ENCODE measurements around the gene TCF12.

The TCF12 gene

GRCh38 chr15:57048930-57049549 is 130.6 kb downstream of the TCF12 start:
- DNase-seq (ENCODE audit: low read depth): no peak

GRCh38 chr15:57053470-57053869 is 135.0 kb downstream of the TCF12 start:
- DNase-seq (ENCODE audit: low read depth): no peak

- no peak for DNase-seq (ENCODE audit: low read depth)
Observed at GRCh38 chr15:57054204-57054750, 135.8 kb downstream of the TCF12 start.

- DNase-seq (ENCODE audit: low read depth): no peak
Observed at GRCh38 chr15:57056357-57056756, 137.9 kb downstream of the TCF12 start.

GRCh38 chr15:57057134-57057930 is 138.9 kb downstream of the TCF12 start:
- DNase-seq (ENCODE audit: low read depth): no peak

- DNase-seq (ENCODE audit: low read depth): no peak
Observed at GRCh38 chr15:57059026-57059660, 140.7 kb downstream of the TCF12 start.

- DNase-seq (ENCODE audit: low read depth): no peak
Observed at GRCh38 chr15:57060799-57061198, 142.4 kb downstream of the TCF12 start.

- DNase-seq (ENCODE audit: low read depth): no peak
Observed at GRCh38 chr15:57061281-57061680, 142.8 kb downstream of the TCF12 start.

- DNase-seq (ENCODE audit: low read depth): no peak
Observed at GRCh38 chr15:57061696-57062095, 143.3 kb downstream of the TCF12 start.

GRCh38 chr15:57064033-57064432 is 145.6 kb downstream of the TCF12 start:
- DNase-seq (ENCODE audit: low read depth): no peak

- no peak for DNase-seq (ENCODE audit: low read depth)
Observed at GRCh38 chr15:57069423-57069822, 151.0 kb downstream of the TCF12 start.

GRCh38 chr15:57070674-57071073 is 152.2 kb downstream of the TCF12 start:
- DNase-seq (ENCODE audit: low read depth): no peak

GRCh38 chr15:57079446-57079845 is 161.0 kb downstream of the TCF12 start:
- DNase-seq (ENCODE audit: low read depth): no peak

GRCh38 chr15:57079931-57080620 is 161.6 kb downstream of the TCF12 start:
- no peak for DNase-seq (ENCODE audit: low read depth)

- DNase-seq (ENCODE audit: low read depth): no peak
Observed at GRCh38 chr15:57082054-57082728, 163.7 kb downstream of the TCF12 start.

GRCh38 chr15:57084192-57084591 is 165.7 kb downstream of the TCF12 start:
- DNase-seq (ENCODE audit: low read depth): no peak

GRCh38 chr15:57085267-57085666 is 166.8 kb downstream of the TCF12 start:
- DNase-seq (ENCODE audit: low read depth): no peak

- DNase-seq (ENCODE audit: low read depth): no peak
Observed at GRCh38 chr15:57086857-57087427, 168.5 kb downstream of the TCF12 start.

GRCh38 chr15:57089815-57090495 is 171.5 kb downstream of the TCF12 start:
- no peak for DNase-seq (ENCODE audit: low read depth)

- DNase-seq (ENCODE audit: low read depth): no peak
Observed at GRCh38 chr15:57090496-57090859, 172.0 kb downstream of the TCF12 start.

- no peak for DNase-seq (ENCODE audit: low read depth)
Observed at GRCh38 chr15:57091636-57092035, 173.2 kb downstream of the TCF12 start.
